Measurements from ENCODE around the gene ANTKMT. TPM values are rescaled to one million over a fixed set of nuclear protein-coding genes. Genes with fewer than 3 reads are reported as not detected.

ANTKMT gene
- polyA plus RNA-seq, 1 donor from 2014 or later = 73.4 TPM

- Histone ChIP-seq H3K79me2 (replicated peaks; ENCODE audit: insufficient read depth, low read length) (peaks cover 21% of the 10 kb centered on the region), H3F3A (ENCODE audit: insufficient read depth, low read length, poor library complexity, severe bottlenecking) (peaks cover 4% of the 10 kb centered on the region), H3K27ac (ENCODE audit: low read length) (peak overlapping the region; percentile 58), H3K4me2 (ENCODE audit: low read length) (peak overlapping the region; percentile 35), H3K9me2 (ENCODE audit: insufficient read depth, low read length) (no peaks in the 10 kb centered on the region), H3K27me3 (ENCODE audit: insufficient read depth, low read depth, low read length) (no peaks in the 10 kb centered on the region), H3K9ac (ENCODE audit: low read length) (peak overlapping the region; percentile 51), H3K4me3 (ENCODE audit: low read length) (peak overlapping the region; percentile 61), H2AFZ (ENCODE audit: low read depth, low read length) (no peak overlapping the region), H3K9me3 (ENCODE audit: low read length) (no peaks in the 10 kb centered on the region), H4K20me1 (ENCODE audit: insufficient read depth) (no peaks in the 10 kb centered on the region), H3K36me3 (ENCODE audit: insufficient read depth, low read length) (no peaks in the 10 kb centered on the region)
- TF ChIP-seq CTCF (IDR thresholded peaks at IDR 0.05; ENCODE audit: poor library complexity, severe bottlenecking) = peak; percentile 55
- peak; percentile 22 for TF ChIP-seq RAD21 (conservative IDR thresholded peaks at IDR 0.05)
- TF ChIP-seq TAF1 (IDR thresholded peaks at IDR 0.05; ENCODE audit: low read depth) = no peak
- no peak for TF ChIP-seq MXI1 (conservative IDR thresholded peaks at IDR 0.05; ENCODE audit: poor library complexity, severe bottlenecking)
- no peak for TF ChIP-seq EP300 (conservative IDR thresholded peaks at IDR 0.05; ENCODE audit: poor library complexity, severe bottlenecking)
- TF ChIP-seq REST (IDR thresholded peaks at IDR 0.05; ENCODE audit: borderline replicate concordance) = no peak
These were observed 5.3 kb upstream of the ANTKMT start for GRCh38 chr16:715477-716199.

GRCh38 chr16:716200-716568 lies 4.8 kb upstream of the ANTKMT start:
- Histone ChIP-seq H2AFZ (ENCODE audit: low read depth, low read length) (no peak overlapping the region), H3K4me2 (ENCODE audit: low read length) (peak overlapping the region; percentile 35), H3K9me2 (ENCODE audit: insufficient read depth, low read length) (no peaks in the 10 kb centered on the region), H3K9me3 (ENCODE audit: low read length) (no peaks in the 10 kb centered on the region), H3K79me2 (replicated peaks; ENCODE audit: insufficient read depth, low read length) (peaks cover 17% of the 10 kb centered on the region), H3K4me3 (ENCODE audit: low read length) (peak overlapping the region; percentile 60), H3K9ac (ENCODE audit: low read length) (peak overlapping the region; percentile 51), H3K36me3 (ENCODE audit: insufficient read depth, low read length) (no peaks in the 10 kb centered on the region), H3K27ac (ENCODE audit: low read length) (peak overlapping the region; percentile 58), H4K20me1 (ENCODE audit: insufficient read depth) (no peaks in the 10 kb centered on the region), H3F3A (ENCODE audit: insufficient read depth, low read length, poor library complexity, severe bottlenecking) (no peaks in the 10 kb centered on the region), H3K27me3 (ENCODE audit: insufficient read depth, low read depth, low read length) (no peaks in the 10 kb centered on the region)
- TF ChIP-seq MXI1 (conservative IDR thresholded peaks at IDR 0.05; ENCODE audit: poor library complexity, severe bottlenecking) = no peak
- no peak for TF ChIP-seq TAF1 (IDR thresholded peaks at IDR 0.05; ENCODE audit: low read depth)
- TF ChIP-seq CTCF (IDR thresholded peaks at IDR 0.05; ENCODE audit: poor library complexity, severe bottlenecking) = no peak
- TF ChIP-seq RAD21 (conservative IDR thresholded peaks at IDR 0.05) = no peak
- no peak for TF ChIP-seq EP300 (conservative IDR thresholded peaks at IDR 0.05; ENCODE audit: poor library complexity, severe bottlenecking)
- no peak for TF ChIP-seq EZH2 (IDR thresholded peaks at IDR 0.05; ENCODE audit: borderline replicate concordance, insufficient read depth, low read length, poor library complexity, severe bottlenecking)
- TF ChIP-seq POLR2AphosphoS5 (IDR thresholded peaks at IDR 0.05) = no peak
- TF ChIP-seq REST (IDR thresholded peaks at IDR 0.05; ENCODE audit: borderline replicate concordance) = no peak
- no peak for TF ChIP-seq SMC3 (conservative IDR thresholded peaks at IDR 0.05; ENCODE audit: poor library complexity)
